ENCODE data around the gene CES2. TPM values are rescaled to one million over a fixed set of nuclear protein-coding genes. Genes with fewer than 3 reads are reported as not detected.
"Not testable (repeated sequence)": the region's sequence is repeated elsewhere in the genome, so short reads cannot be mapped to it uniquely, and the experiment has no call there.

Gene CES2
- total and polyA plus RNA-seq, 2 of the 8 experiments (the other 6 are each of a cell fraction or from before 2014, with no cell fraction given), result 8.6 to 14.7 TPM

- H4K8ac ChIP-seq (ENCODE audit: extremely low read depth, insufficient read depth, low read length); H3K18ac ChIP-seq (ENCODE audit: extremely low read depth, low read length); H3K4me3 ChIP-seq (ENCODE audit: extremely low read depth in 1 of 4, insufficient read depth in 2 of 4, low read depth in 3 of 4, low read length in 4 of 4); H3K56ac ChIP-seq (replicated peaks; ENCODE audit: insufficient read length, low read depth, low read length); H3K4me1 ChIP-seq (replicated peaks in 1 of 4; ENCODE audit: control insufficient read depth in 3 of 4, insufficient read depth in 4 of 4, low read length in 3 of 4); H3K23me2 ChIP-seq (ENCODE audit: low read depth, low read length); H2BK20ac ChIP-seq (ENCODE audit: low read length); H3K27me3 ChIP-seq (replicated peaks in 1 of 4; ENCODE audit: control insufficient read depth in 3 of 4, extremely low read depth in 1 of 4, insufficient read depth in 3 of 4, low read length in 3 of 4); H2AK5ac ChIP-seq (ENCODE audit: low read depth, low read length); H2BK15ac ChIP-seq (ENCODE audit: low read length); H2AFZ ChIP-seq (ENCODE audit: low read length); H3K36me3 ChIP-seq (ENCODE audit: control insufficient read depth in 2 of 4, insufficient read depth in 4 of 4, low read length in 3 of 4); H2BK120ac ChIP-seq (replicated peaks; ENCODE audit: low read depth, low read length); H3K4ac ChIP-seq (replicated peaks; ENCODE audit: insufficient read length, low read depth, low read length); H4K5ac ChIP-seq (ENCODE audit: insufficient read length, low read depth, low read length); H3K27ac ChIP-seq (ENCODE audit: low read depth, low read length); H2BK5ac ChIP-seq (ENCODE audit: low read depth, low read length); H3K9ac ChIP-seq (replicated peaks in 1 of 4; ENCODE audit: extremely low read depth in 1 of 4, low read depth in 3 of 4, low read length in 3 of 4); H3K14ac ChIP-seq (ENCODE audit: insufficient read length); H3K79me1 ChIP-seq (ENCODE audit: low read depth, low read length); FAIRE-seq; DNase-seq (ENCODE audit: low read depth in 1 of 2, low spot score in 2 of 2); H3K79me2 ChIP-seq (ENCODE audit: control insufficient read depth in 1 of 2, insufficient read depth in 2 of 2, low read length in 2 of 2); H4K20me1 ChIP-seq (replicated peaks in 1 of 2; ENCODE audit: control insufficient read depth in 1 of 2, insufficient read depth in 2 of 2, low read length in 2 of 2); H3K23ac ChIP-seq (ENCODE audit: insufficient read length); H2BK12ac ChIP-seq (ENCODE audit: low read depth, low read length); H3K4me2 ChIP-seq (ENCODE audit: insufficient read depth in 1 of 2, low read depth in 2 of 2, low read length in 2 of 2); H3K9me3 ChIP-seq (ENCODE audit: insufficient read depth in 2 of 2, low read depth in 1 of 2, low read length in 1 of 2); H4K91ac ChIP-seq (replicated peaks; ENCODE audit: insufficient read length, low read length): not testable (repeated sequence)
- POLR2A ChIA-PET (ENCODE audit: partially characterized antibody), result interaction anchor here (1.2 kb wide), 1 partner anchor 131 kb away, joined by 3 read pairs; no protein-coding TSS in a partner anchor
- 85% methylated on average over 11 of the region's 11 CpGs; no CpG with 5 or more reads in 1 of the 2 experiments for WGBS, 2 experiments (ENCODE audit: extremely low coverage in 1 of 2, insufficient coverage in 1 of 2, insufficient read length in 1 of 2, insufficient replicate concordance in 2 of 2, low coverage in 1 of 2, low lambda C conversion rate in 2 of 2, missing lambda C conversion rate in 1 of 2)
- CTCF ChIA-PET (ENCODE audit: partially characterized antibody), result interaction anchor here (1.3 to 10.2 kb wide), 12 partner anchors 13 to 313 kb away, joined by 3 to 130 read pairs (median 19); partner anchors contain the start of genes B3GNT9, CES3, CES4A and NOL3
Observed at GRCh38 chr16:66974932-66975246, 39.6 kb downstream of the CES2 start.

Measured in H1 (cell line).